Dermis lymphatic vessel endothelial cell (primary cell): ENCODE measurements around the gene RPL37A. TPM values are rescaled to one million over a fixed set of nuclear protein-coding genes. Genes with fewer than 3 reads are reported as not detected.

Experiments used
- total RNA-seq: library from RNA; depleted of rRNA; stranded (reverse); fragments of >200 nt; gene quantifications from 2 replicates; pipeline ENCODE4 v1.2.1, GENCODE V29; 2014

The RPL37A gene
- 3,438 and 4,231 TPM in 2 replicates for total RNA-seq

DNA sequence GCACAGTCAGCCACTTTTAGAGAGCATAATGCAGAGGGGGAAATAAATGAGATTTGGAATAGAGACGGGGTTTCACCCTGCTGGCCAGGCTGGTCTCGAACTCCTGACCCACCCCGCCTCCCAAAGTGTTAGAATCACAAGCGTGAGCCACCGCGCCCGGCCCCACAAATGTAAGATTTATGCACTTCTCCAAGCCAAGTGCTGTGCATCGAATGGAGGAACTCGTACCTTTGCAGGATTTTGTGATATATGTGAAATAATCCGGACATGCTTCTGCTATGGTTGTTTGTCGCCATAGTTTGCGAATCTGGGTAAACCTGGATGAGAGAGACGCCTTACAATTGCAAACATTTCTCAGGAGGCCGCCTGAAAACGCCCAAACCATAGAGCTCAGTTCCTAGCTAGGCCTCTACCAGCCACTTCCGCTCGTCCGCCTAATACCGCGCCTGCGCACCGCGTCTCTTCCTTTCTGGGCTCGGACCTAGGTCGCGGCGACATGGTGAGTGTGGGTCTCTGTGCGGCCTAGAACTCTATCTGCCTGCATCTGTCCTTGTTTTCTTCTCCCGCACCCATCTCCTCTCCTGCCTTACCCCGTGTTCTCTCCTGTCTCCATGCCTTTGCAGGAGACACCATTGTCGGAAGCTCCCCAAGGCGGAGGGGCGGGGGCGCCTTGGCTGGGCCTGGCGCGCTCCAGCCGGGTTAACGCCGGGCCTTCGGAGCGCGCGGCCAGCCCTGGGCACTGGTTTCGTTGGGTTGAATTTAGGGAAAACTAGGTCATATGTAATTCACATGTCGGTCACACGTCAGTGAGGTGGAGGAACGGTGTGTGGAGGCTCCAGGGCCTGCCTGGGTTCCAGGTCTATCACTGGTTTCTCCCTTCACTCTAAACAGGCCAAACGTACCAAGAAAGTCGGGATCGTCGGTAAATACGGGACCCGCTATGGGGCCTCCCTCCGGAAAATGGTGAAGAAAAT, at the start of gene RPL37A:
Gene RPL37A (plus strand): TSS at position 466 of the 974 bp plus-strand sequence. CDS start 31 bp downstream, at position 497.

Other genes starting within 250 kb of the RPL37A start
- gene MARCHF4, start 126.4 kb upstream of the RPL37A start, total RNA-seq: under 0.01 and 0.11 TPM in 2 replicates
- 8.8 and 10.0 TPM in 2 replicates for gene SMARCAL1, start 86.4 kb upstream of the RPL37A start, total RNA-seq
- gene IGFBP2, start 134.6 kb downstream of the RPL37A start, total RNA-seq: 1.4 and 9.6 TPM in 2 replicates
- 0.54 and 2.0 TPM in 2 replicates for gene IGFBP5, start 196.7 kb downstream of the RPL37A start, total RNA-seq